Spleen (tissue), 7 donors: ENCODE data around the gene GRAMD1C.

Experiments used
- CTCF ChIP-seq, 11 experiments: fragments of 200-600 bp in 7 of 11; fragments of 450-650 bp in 4 of 11; sonication (generic) in 4 of 11; IDR thresholded peaks in 8 of 11; conservative IDR thresholded peaks in 3 of 11; 1 replicate in 7 of 11; 2 replicates in 4 of 11; pipeline versions ENCODE4 v1.4.0 to v1.8.0; 2016 to 2021; ENCODE audit warnings: antibody characterized with exemption in 11 of 11, inconsistent platforms in 4 of 11, mild to moderate bottlenecking in 1 of 11
- POLR2A ChIP-seq, 3 donors: fragments of 450-650 bp; IDR thresholded peaks; one replicate each; pipeline ENCODE4 v1.5.1; 2017; ENCODE audit warnings: antibody characterized with exemption in 3 of 3, mild to moderate bottlenecking in 1 of 3
- donor health status: DM: no; HTN: no; CAD: no; lungs with moderate emphysema.
- donor health status: DM: no; HTN: no; CAD: no.
- donor health status: DM: no; HTN: no; CAD: no.

- TF ChIP-seq CTCF (IDR thresholded peaks at IDR 0.05 in 8 of 11, conservative IDR thresholded peaks at IDR 0.05 in 3 of 11) (no peak), POLR2A (IDR thresholded peaks at IDR 0.05) (no peak)
Observed at GRCh38 chr3:113791381-113791780, 47.2 kb upstream of the GRAMD1C start.
